OCI-LY1 (cell line): ENCODE measurements around the gene OR51E1.

Experiments
- EZH2 ChIP-seq: fragments of 200-600 bp; sonication (generic), shearing (Covaris generic); IDR thresholded peaks from 2 replicates; pipeline ENCODE4 v1.8.0; 2017; ENCODE audit warnings: borderline replicate concordance, mixed run types, mild to moderate bottlenecking, antibody characterized with exemption, low read length, moderate library complexity, mixed read lengths
- TF ChIP-seq, protein P1 (sequence below): fragments of 200-600 bp; sonication (generic), shearing (Covaris generic); IDR thresholded peaks from 2 replicates; pipeline ENCODE4 v1.5.1; 2017; ENCODE audit warnings: mild to moderate bottlenecking, antibody characterized with exemption, low read length, moderate library complexity, mixed read lengths

- TF ChIP-seq, protein P1, sequence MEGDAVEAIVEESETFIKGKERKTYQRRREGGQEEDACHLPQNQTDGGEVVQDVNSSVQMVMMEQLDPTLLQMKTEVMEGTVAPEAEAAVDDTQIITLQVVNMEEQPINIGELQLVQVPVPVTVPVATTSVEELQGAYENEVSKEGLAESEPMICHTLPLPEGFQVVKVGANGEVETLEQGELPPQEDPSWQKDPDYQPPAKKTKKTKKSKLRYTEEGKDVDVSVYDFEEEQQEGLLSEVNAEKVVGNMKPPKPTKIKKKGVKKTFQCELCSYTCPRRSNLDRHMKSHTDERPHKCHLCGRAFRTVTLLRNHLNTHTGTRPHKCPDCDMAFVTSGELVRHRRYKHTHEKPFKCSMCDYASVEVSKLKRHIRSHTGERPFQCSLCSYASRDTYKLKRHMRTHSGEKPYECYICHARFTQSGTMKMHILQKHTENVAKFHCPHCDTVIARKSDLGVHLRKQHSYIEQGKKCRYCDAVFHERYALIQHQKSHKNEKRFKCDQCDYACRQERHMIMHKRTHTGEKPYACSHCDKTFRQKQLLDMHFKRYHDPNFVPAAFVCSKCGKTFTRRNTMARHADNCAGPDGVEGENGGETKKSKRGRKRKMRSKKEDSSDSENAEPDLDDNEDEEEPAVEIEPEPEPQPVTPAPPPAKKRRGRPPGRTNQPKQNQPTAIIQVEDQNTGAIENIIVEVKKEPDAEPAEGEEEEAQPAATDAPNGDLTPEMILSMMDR = no peak
- TF ChIP-seq EZH2 = no peak
Observed at GRCh38 chr11:4644233-4644632, 451 bp downstream of the OR51E1 start.
